Subcutaneous adipose tissue (tissue), 4 donors: ENCODE data around the gene ARSB. TPM values are rescaled to one million over a fixed set of nuclear protein-coding genes. Genes with fewer than 3 reads are reported as not detected.

Experiments
- CTCF ChIP-seq: fragments of 450-650 bp; IDR thresholded peaks from one replicate; pipeline ENCODE4 v1.5.1; 2016; ENCODE audit warnings: low read depth, mild to moderate bottlenecking, control low read depth, antibody characterized with exemption, moderate library complexity
- total RNA-seq, 4 donors: library from RNA; depleted of rRNA; stranded (reverse); fragments of >200 nt; gene quantifications; one replicate each; pipeline ENCODE4 v1.1.0, GENCODE V29; 2016

ARSB gene
- total RNA-seq, 4 donors from 2014 or later, result 10.9 to 24.8 (median 17.0) TPM

- no peak for TF ChIP-seq CTCF
Measured at GRCh38 chr5:79023348-79023747, 38.2 kb upstream of the ARSB start.

- no peak for TF ChIP-seq CTCF
Measured at GRCh38 chr5:79022771-79023170, 37.7 kb upstream of the ARSB start.

GRCh38 chr5:79021753-79022152 lies 36.6 kb upstream of the ARSB start:
- no peak for TF ChIP-seq CTCF

GRCh38 chr5:79020861-79021561 lies 35.9 kb upstream of the ARSB start:
- no peak for TF ChIP-seq CTCF

DNA sequence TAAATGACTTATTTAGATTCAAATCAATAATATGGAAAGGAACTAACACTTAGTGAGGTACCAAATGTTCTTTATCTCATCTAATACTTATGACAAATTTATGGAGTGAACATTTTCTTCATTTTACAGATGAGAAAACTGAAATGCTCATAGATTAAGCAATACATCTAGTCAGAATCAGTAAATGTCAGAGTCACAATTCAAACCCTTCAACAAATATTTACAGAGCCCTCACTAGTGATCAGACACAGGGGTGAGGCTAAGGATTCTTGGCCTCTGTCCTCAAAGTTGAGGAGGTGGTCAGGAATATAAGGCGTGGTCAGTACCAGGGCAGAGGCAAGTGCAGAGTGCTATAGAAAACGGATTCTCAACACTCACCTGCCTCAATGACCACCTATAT lies 29.5 kb upstream of the ARSB start:
- no peak for TF ChIP-seq CTCF

GRCh38 chr5:79011869-79012268 lies 26.8 kb upstream of the ARSB start:
- no peak for TF ChIP-seq CTCF

GRCh38 chr5:79011219-79011836 lies 26.2 kb upstream of the ARSB start:
- TF ChIP-seq CTCF, result no peak
